Stimulated activated CD4-positive, alpha-beta T cell treated with anti-CD3 and anti-CD28 coated beads, TNF-alpha, amount 100 ng/mL, for 24 hours (primary cell): ENCODE results near the gene EPG5.
"Not testable (repeated sequence)": the region's sequence is repeated elsewhere in the genome, so short reads cannot be mapped to it uniquely, and the experiment has no call there.

Experiments used
- DNase-seq, 3 experiments: peaks; one replicate each; pipeline ENCODE4 v3.0.0-alpha.2; 2020; ENCODE audit warnings: low read depth in 3 of 3

Gene EPG5

DNA sequence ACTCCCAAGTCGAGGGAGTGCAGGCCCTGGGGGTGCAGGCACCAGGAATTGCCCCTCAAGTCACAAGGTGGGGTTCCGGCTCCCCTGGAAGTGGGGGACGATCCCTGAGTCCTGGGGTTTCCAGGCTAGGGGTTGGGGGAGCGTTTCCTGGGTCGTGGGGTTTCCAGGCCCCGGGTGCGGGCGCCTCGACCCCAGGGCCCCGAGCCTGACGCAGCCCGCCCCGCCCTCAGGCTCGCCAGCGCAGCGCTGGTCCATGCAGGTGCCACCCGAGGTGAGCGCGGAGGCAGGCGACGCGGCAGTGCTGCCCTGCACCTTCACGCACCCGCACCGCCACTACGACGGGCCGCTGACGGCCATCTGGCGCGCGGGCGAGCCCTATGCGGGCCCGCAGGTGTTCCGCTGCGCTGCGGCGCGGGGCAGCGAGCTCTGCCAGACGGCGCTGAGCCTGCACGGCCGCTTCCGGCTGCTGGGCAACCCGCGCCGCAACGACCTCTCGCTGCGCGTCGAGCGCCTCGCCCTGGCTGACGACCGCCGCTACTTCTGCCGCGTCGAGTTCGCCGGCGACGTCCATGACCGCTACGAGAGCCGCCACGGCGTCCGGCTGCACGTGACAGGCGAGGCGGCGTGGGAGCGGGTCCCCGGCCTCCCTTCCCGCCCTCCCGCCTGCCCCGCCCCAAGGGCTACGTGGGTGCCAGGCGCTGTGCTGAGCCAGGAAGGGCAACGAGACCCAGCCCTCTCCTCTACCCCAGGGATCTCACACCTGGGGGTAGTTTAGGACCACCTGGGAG, 129.7 kb downstream of the EPG5 start:
- peak in 1 of 3 experiments; percentile 48 for DNase-seq

DNA sequence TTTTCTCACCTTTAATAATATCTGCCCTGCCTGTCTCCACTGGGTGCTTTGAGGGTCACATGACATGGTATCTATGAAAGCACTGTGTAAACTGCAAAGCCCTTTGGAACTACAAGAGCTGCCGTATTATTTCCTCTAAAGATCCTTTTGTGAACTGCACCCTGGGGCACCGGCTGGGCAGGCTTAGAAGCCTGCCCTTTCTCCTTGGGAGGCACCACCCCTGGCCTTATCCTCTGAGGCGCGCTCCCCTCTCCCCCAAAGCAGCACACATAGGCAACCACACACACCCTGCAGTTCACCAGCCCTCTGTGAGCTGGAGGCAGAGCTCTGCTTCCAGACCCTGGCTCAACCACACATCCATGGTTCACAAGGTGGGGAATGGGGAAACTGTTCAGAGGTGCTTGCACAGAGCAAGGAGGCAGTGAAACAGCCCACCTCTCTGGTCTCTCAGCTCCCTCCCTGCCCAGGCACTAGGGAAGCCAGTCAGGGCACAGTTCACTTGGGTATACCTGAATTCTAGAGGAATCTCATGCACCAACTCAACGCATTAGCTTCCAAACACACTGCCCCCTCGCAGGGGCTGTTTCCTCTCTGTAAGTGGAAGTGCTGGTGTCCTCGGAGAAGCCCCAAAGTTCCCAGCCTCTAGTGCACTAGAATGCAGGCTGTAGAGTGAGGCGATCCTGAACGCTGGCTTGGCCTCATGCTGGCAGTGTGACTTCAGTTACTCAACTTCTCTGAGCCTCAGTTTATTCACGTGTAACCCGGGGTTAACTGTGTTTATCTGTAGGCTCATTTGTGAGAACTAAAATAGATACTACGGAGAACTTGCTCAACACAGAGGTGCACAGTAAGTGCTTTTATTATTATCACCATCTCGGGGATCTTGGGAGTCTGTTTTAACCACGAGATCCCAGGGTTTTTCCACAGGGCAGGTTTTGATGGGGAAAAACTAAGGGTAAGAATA, 130.6 kb downstream of the EPG5 start:
- DNase-seq, result no peak

DNA sequence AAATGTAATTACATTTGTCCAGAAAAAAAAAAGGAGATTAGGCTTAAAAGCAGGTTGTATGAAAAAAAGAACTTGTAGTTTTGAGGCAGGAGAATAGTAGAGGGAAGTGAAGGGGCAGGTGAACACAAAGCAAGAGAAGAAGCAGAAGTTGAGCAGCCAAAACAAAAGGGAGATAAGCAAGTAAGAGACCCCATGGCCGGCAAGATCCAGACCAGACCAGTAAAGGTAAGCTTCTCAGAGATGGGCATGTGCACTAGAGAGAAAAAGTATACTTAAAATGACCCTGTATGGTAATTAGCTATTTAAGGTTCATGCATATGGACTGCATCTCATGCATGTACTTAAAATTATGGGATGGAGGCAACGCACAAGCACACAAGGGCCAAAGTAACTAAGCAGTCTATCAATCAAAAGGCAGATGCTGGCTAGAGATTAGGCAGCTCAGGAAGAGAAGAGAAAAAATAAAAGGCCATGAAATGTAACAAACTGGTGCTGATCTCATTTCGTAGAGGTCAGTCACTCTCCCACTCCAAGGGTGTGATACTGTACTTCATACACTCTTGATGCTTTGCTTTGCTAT, 132.0 kb downstream of the EPG5 start:
- no peak for DNase-seq

DNA sequence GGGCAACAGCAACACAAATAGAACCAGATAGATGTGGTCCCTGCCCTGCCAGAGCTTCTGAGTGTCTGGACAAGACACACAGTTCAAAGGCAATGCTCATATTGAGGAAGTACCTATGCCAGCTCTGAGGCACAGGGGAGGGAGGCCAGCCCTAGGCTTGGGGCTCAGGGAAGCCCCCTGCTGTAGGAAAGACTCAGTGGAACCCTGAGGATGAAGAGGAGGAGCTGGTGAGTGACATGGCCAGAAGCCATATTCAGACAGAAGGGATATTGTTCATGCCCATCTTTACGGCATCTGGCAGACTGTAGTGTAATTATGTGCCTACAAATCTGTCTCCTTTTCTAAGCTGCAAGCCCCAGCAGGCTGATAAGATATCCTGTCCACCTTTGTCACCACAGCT, 132.8 kb downstream of the EPG5 start:
- no peak for DNase-seq

DNA sequence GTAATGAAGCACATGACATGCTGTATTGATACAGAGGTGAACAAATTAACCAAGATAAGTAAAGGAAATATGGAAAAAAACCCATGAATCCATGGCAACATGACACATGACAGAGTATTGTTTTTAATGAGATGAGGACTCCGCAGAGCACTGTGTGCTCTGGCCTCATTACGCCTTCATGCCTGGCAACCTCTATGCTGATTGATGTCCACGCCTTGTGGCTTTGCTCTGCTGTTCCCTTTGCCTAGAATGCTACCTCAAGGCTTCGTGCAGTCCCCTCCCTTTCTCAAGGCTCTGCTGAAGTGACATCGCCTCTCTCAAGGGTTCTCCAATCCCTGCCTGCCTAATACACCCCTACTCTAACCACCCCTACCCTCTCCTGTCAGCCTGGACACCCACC, 133.3 kb downstream of the EPG5 start:
- no peak for DNase-seq

DNA sequence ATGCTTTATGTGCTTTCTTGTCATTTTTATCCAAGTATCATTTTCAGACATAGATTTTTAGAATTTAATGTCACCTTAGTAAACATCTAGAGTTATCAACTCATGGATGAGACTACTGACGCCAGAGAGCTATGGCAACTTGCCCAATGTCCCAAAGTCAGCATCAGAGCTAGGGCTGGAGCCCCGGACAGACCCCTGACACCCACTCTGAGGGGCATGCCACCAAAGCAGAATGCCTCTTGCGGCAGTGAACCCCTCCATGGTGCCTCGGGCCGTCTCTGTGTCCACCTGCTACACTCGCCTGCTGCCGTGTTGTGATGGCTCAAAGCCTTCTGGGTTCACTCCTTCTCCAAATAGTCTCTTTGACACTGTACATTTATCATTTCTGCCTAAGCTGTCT, 136.2 kb downstream of the EPG5 start:
- no peak for DNase-seq

DNA sequence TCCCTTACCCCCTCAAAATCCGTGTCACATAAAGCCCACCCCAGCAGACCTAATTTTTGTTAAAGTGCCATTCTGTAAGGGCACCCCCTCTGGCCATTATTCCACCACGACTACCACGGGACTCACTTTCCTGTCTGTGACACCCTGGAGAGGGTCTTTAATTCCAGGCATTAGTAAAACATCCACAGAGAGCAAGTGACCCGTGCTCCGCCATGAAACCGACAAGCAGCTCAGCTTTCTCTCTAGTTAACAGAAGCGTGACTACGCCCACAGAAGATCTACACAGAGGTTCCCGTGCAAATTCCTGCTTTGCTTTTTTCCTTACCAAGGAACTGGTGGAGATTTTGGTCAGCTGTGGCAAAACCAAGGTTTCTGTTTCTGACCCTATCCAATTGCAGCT, 137.3 kb downstream of the EPG5 start:
- DNase-seq, result no peak

DNA sequence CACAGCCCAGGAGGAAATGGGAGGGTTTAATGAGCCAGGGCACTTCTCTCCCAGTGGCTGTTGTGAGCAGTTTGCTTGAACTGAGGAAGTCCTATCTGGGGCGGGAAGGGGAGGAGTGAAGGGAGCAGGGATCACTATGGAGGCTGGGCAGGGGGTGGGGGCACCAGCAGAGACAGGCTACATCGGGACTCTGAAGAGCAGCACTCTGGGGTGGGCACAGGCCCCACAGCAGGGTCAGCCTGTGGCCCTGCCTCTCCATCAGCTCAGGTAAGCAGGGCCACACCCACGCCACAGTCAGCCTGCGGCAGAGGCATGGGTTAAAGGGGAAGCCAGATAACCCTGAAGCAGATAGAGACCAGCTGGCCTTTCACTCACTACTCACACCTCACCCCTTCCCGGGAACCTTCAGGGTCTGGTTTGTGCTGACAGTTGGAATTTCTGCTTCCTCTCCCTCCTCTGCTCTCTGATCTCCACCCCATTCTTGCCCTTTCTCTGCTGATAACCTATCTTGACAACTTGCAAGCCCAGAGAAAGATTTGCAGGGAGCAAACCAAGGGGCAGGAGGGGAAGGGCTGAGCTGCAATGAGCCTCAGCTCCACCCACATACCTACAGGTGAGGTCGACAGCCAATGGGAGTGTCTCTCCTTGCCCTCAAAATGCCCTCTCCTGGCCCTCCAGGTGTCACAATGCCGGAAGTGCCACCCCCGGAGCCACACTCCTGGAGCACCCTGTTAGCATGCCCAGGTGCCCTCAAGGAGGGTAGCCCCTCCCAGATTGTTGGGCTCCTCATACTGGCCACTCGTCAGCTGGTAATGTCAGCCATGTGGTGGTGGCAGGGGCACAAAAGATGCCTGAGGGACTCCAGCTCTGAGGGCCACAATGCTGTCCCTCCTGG, 138.0 kb downstream of the EPG5 start:
- no peak for DNase-seq

DNA sequence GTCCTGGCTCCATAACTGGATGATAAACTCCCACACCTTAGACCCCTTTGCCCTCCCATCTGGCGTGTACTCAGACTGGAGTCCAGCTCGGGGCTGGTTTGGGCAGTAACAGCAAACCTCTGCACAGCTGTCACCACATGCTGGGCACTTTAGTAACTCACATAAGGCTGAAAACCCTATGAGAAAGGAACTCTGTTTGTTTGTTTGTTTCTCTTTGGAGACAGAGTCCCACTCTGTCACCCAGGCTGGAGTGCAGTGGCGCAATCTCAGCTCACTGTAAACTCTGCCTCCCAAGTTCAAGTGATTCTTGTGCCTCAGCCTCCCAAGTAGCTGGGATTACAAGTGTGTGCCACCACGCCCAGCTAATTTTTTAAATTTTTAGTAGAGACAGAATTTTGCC, 140.4 kb downstream of the EPG5 start:
- not testable (repeated sequence) for DNase-seq

DNA sequence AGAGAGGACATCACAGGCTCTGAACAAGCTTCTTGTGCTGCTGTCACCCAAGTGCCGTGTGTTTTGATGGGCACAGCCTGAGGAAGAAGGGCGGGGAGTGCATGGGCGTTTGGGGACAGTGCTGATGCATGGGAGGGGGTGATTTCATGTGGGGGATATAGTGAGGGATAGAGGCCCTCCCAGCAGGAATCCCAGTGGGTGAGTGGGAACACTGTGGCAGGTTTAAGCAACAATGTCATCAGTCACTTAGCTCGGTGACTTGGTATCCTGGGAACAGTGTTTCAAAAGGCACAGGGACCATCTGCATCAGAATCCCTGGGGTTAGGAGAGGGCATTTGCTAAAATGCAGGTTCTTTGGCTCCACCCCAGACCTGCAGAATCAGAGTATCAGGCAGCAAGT, 141.0 kb downstream of the EPG5 start:
- no peak for DNase-seq

DNA sequence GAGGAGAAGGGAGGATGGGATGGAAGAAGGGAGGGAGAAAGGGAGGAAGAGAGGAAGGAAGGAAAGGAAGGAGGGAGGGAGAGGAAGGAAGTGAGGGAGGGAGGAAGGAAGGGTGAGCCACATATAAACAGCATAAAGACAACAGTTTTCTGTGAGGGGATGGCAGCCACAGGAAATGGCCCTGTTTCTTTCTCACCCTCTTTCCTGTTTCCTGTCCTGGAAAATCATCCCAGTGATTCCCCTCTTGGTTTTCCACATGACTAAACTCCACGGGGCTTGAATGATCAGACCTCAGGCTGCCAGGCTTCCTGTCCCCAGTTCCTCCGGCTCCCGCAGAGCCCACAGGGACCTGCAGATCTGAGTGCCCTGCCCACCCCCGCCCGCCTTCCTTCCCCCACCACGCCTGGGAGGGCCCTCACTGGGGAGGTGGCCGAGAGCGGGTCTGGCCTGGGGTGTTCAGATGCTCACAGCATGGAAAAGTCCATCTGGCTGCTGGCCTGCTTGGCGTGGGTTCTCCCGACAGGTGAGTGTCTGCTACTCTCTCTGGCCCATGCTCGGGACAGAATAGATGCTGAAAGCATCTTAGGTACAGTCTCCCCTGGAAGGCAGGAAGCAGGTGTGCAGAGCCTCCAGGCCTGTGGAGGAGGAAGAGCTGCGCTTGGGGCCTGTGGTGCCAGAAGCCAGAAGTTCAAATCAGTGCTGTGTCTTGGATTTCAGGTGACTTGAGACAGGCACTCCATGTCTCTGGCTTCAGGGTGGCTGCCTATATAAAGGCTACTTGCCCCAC, 141.7 kb downstream of the EPG5 start, which contains the start of gene SIGLEC15:
SIGLEC15 (plus strand) TSS at position 418 of the 787 bp plus-strand sequence; CDS start at position 472, 54 bp downstream.
- DNase-seq, result no peak

DNA sequence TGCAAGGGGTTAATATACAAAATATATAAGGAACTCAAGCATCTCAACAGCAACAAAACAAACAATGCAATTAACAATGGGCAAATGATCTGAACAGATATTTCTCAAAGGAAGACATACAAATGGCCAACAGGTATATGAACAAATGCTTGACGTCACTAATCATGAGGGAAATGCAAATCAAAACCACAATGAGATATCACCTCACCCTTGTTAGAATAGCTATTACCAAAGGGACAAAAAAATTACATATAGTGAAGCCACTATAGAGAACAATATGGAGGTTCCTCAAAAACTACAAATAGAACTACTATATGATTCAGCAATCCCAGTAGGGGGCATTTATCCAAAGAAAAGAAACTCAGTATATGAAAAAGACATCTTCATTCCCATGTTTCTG, 145.4 kb downstream of the EPG5 start:
- DNase-seq, result no peak

DNA sequence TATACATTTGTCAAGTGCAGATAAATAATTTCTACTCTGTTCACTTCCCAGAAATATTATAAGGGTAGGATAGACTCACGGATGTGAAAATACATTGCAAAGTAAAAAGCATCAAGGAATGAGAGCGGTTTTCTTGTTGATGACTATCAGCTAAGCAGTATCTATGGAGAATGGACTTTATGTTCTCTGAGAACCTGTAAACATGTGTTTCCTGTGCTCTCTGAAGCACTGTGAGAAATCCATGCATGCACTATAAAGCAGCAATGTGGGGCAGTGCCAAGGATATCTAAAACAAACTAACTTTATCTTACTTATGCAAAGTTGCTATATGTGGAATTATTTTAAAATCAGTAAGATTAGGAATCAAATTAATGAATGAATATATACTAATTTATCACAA, 146.1 kb downstream of the EPG5 start:
- DNase-seq, result no peak

DNA sequence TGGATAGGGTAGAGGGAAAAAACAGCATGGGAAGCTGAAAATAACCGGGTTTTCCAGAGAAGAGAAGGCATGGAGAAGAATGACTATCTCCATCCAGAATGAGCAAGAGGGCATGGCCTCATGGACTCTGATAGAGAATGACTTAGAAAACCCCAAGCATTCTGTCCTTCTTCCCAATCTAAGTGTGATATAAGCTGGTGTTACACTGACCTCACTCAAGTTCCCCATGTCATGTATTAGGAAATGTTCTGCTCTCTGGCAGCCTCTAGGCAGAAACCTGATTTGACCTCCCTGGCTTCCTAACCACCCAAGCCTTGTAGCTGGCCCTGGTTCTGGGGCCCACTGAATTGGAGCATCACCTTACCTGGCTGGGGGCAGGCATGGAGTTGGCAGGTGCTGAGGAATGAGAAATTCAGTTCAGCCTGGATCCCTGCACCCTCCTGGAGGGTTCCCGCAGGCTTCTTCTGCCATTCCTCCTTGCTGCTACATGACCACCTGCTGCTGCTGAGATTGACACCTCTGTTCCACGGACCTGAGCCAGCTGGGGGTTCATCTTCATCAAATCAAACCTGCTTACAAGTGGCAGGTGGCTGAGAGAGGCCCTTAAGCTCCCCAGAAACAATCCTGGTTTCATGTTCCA, 146.9 kb downstream of the EPG5 start:
- no peak for DNase-seq

DNA sequence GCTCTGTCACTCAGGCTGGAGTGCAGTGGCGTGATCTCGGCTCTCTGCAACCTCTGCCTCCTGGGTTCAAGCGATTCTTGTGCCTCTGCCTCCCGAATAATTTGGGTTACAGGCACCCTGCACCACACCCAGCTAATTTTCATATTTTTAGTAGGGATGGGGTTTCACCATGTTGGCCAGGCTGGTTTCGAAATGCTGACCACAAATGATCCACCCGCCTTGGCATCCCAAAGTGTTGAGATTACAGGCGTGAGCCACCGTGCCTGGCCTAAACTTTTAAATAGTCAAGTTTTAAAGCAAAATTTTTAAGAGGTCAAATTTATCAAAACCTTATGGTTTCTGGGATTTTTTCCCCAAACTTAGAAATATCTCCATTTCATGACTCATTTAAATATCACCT, 148.4 kb downstream of the EPG5 start:
- not testable (repeated sequence) for DNase-seq

DNA sequence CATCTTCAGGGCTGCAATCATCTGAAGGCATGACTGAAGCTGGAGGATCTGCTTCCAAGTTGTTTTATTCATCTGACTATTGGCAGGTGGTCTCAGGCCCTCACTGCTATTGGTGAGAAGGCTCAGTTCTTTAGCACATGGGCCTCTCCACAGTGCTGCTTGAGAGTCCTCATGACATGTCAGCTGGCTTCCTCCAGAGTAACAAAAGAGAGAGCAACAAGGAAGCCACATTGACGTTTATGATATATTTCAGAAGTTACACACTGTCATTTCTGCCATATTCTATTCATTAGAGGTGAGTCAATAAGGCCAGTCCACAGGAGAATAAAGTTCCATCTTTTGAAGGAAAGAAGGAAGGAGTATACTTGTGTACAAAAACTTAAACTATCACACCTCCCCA, 149.6 kb downstream of the EPG5 start:
- DNase-seq, result no peak

DNA sequence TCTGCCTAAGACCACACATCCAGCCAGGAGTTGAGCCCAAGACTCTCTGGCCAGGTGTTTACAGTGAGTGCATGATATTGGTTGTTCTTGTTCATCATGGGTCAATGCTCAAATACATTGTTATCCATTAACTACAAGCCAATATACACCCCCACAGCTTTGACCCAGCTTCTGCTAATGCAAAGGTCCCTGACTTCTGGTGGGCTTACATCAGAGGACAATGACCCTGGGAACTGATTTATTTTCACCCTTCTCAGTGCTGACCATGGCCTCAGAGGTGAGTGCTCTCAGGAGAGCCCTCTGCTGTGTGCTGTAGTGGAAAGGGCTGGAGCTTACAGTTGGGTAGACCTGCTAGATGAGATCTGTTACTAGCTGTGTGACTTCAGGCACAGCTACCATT, 152.4 kb downstream of the EPG5 start:
- not testable (repeated sequence) for DNase-seq

DNA sequence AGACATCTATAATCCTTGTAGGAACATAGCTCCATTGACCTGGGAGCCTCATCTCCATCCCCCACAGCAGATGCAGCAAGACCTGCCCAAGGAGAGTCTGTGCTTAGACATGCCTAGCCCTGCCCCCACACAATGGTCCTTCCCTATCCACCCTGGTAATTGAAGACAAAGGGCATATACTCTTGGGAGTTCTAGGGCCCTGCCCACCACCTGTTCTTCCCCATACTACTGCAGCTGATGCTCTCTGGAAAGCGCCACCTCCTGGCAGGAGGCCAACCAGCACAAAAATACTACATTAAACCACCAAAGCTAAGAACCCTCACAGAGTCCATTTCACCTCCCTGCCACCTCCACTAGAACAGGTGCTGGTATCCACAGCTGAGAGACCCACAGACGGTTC, 160.0 kb downstream of the EPG5 start:
- DNase-seq, result peak in 1 of 3 experiments; percentile 24

DNA sequence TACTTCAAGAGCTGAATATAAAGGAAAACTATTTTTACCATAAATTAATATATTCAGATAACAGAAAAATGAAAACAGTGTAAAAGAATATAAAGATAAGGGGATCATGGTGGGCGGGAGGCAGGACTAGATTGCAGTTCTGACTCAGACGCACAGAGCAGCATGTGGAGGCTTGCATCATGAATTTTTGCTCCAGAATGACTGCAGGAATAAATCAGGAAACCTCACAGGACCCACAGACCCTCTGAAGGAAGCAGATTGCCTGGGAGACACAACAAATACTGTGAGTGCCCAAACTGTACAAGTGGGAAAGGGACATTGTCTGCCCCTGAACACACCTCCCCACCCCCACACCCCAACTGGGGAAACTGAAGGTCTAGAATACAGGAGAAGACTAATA, 160.9 kb downstream of the EPG5 start:
- no peak for DNase-seq

DNA sequence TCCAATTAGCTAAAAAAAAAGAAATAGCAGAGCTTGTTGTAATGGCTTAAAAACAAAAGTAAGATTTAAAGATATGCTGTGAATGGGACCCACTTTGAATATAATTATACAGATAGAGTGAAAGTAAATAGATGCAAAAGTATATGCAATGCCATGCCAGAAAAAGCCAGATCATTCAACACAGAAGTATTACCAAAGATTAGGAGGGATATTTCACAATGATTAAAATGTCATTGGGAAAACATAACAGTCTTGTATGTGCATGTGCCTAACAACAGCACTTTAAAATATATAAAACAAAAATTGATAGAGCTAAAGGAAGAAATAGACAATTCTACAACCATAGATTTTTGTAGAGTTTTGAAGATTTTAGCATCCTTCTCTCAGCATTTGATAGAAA, 161.6 kb downstream of the EPG5 start:
- no peak for DNase-seq
